K562 (cell line): ENCODE data around the gene IFITM2.

Experiments used
- CHD2 ChIP-seq: IDR thresholded peaks from 2 replicates; pipeline ENCODE4 v1.6.1; 2011; ENCODE audit warnings: low read depth, low read length
- CREB3 ChIP-seq: fragments of 450-650 bp; conservative IDR thresholded peaks from 2 replicates; pipeline ENCODE4 v1.6.1; 2016; ENCODE audit warnings: missing genetic modification characterization, low read depth, mild to moderate bottlenecking, missing compliant biosample characterization, moderate library complexity
- CTCF ChIP-seq, 3 experiments: IDR thresholded peaks in 2 of 3; conservative IDR thresholded peaks in 1 of 3; 2 replicates each; pipeline ENCODE4 v1.5.1; 2011 to 2012; ENCODE audit warnings: low read length in 3 of 3, mild to moderate bottlenecking in 3 of 3, control low read depth in 2 of 3, improper control_type of control experiment in 1 of 3, inconsistent platforms in 1 of 3, low read depth in 1 of 3, mixed read lengths in 1 of 3, moderate library complexity in 1 of 3; ENCODE audit not compliant: insufficient read depth in 2 of 3
- ESRRA ChIP-seq: fragments of 450-650 bp; IDR thresholded peaks from 2 replicates; pipeline ENCODE4 v1.6.1; 2014; ENCODE audit warnings: low read depth, mild to moderate bottlenecking, moderate library complexity, borderline replicate concordance
- FOXJ3 ChIP-seq: sonication (generic); formaldehyde crosslinking; IDR thresholded peaks from 2 replicates; pipeline ENCODE4 v1.4.0; 2020; ENCODE audit warnings: mild to moderate bottlenecking, missing genetic modification reagents
- FOXM1 ChIP-seq, 2 experiments: fragments of 450-650 bp in 1 of 2; sonication (generic) in 1 of 2; formaldehyde crosslinking in 1 of 2; IDR thresholded peaks; 2 replicates each; pipeline versions ENCODE4 v1.6.1 to v1.9.0; 2017 to 2022; ENCODE audit warnings: low read depth in 2 of 2, mild to moderate bottlenecking in 2 of 2, missing genetic modification reagents in 1 of 2, moderate library complexity in 1 of 2
- MAFF ChIP-seq: IDR thresholded peaks from 2 replicates; pipeline ENCODE4 v1.6.1; 2012; ENCODE audit warnings: low read length, improper control_type of control experiment
- MYBL2 ChIP-seq, 2 experiments: fragments of 450-650 bp in 1 of 2; sonication (generic) in 1 of 2; formaldehyde crosslinking in 1 of 2; IDR thresholded peaks; 2 replicates each; pipeline versions ENCODE4 v1.6.1 to v1.8.1; 2017 to 2022; ENCODE audit warnings: borderline replicate concordance in 1 of 2, inconsistent platforms in 1 of 2, low read depth in 1 of 2, mild to moderate bottlenecking in 1 of 2, missing genetic modification reagents in 1 of 2, moderate library complexity in 1 of 2
- POU5F1 ChIP-seq: fragments of 150-350 bp; IDR thresholded peaks from 2 replicates; pipeline ENCODE4 v1.6.1; 2014; ENCODE audit warnings: borderline replicate concordance, low read length, low read depth, mild to moderate bottlenecking; ENCODE audit not compliant: partially characterized antibody
- TBP ChIP-seq: optimal IDR thresholded peaks from 2 replicates; pipeline ENCODE3; 2011; ENCODE audit warnings: low read depth, low read length, improper control_type of control experiment
- ZNF75A ChIP-seq: fragments of 450-650 bp; formaldehyde crosslinking; IDR thresholded peaks from 2 replicates; pipeline ENCODE4 v1.4.0; 2020; ENCODE audit warnings: mild to moderate bottlenecking

- TF ChIP-seq MAFF (no peak), CHD2 (no peak), ZNF75A (CRISPR knock-in tag) (no peak), TBP (no peak), FOXM1 (IDR thresholded peaks at IDR 0.05; ENCODE audit: low read depth) (no peak), FOXM1 (CRISPR knock-in tag; IDR thresholded peaks at IDR 0.05; ENCODE audit: low read depth) (no peak), CTCF (IDR thresholded peaks at IDR 0.05 in 2 of 3, conservative IDR thresholded peaks at IDR 0.05 in 1 of 3; ENCODE audit: insufficient read depth in 2 of 3, low read depth in 1 of 3, low read length in 3 of 3) (no peak), MYBL2 (IDR thresholded peaks at IDR 0.05; ENCODE audit: low read depth) (no peak), MYBL2 (CRISPR knock-in tag; IDR thresholded peaks at IDR 0.05; ENCODE audit: borderline replicate concordance) (no peak), FOXJ3 (CRISPR knock-in tag) (no peak), POU5F1 (no peak), ESRRA (no peak), CREB3 (tag) (no peak)
These were observed 20.4 kb downstream of the IFITM2 start for GRCh38 chr11:328012-328411.
